Endometrium (tissue), 2 donors: ENCODE measurements around the gene SLC25A3.
"Not testable (repeated sequence)": the region's sequence is repeated elsewhere in the genome, so short reads cannot be mapped to it uniquely, and the experiment has no call there.

ENCODE experiments used
- FAIRE-seq: peaks from 2 replicates; lab custom pipeline; 2012; peaks lifted over from hg19 to GRCh38; lab: Jason Lieb, UNC
- donor health status: control.
- donor health status: control.

Gene SLC25A3

DNA sequence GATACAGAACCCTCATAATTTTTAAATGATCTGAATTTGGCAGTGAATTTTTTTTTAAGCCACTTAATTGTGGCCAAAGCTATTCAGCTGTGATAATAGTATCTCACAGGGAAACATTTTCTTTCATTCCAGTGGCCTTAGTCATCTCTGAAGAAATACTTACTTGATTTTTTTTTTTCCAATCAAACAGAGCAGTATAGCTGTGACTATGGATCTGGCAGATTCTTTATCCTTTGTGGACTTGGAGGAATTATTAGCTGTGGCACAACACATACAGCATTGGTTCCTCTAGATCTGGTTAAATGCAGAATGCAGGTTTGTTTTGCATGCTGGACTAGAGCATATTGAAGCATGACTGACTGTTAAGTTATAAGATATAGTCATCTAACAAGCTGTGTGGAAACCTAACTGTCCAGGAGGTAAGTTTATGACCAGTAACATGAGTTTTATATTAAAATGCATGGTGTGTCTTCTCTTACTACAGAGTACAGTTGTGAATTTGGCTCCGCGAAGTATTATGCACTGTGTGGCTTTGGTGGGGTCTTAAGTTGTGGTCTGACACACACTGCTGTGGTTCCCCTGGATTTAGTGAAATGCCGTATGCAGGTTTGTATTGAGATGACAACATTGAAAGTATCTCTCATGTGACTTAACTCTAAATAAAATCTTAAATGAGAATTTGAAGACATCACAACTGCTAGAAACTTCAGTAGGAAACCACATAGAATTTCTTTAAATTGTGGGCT is 1.9 kb downstream of the SLC25A3 start:
- FAIRE-seq, result no peak

DNA sequence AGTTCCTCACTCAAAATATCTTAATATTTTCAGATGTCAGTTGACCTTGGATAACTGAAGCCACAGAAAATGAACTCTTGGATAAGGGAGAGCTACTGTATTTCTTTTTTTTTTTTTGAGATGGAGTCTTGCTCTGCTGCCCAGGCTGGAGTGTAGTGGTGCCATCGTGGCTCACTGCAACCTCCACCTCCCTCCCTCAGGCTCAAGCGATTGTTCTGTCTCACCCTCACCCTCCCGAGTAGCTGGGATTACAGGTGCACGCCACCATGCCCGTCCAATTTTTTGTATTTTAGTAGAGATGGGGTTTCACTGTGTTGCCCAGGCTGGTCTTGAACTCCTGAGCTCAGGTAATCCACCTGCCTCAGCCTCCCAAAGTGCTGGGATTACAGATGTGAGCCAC is 3.8 kb downstream of the SLC25A3 start:
- not testable (repeated sequence) for FAIRE-seq

DNA sequence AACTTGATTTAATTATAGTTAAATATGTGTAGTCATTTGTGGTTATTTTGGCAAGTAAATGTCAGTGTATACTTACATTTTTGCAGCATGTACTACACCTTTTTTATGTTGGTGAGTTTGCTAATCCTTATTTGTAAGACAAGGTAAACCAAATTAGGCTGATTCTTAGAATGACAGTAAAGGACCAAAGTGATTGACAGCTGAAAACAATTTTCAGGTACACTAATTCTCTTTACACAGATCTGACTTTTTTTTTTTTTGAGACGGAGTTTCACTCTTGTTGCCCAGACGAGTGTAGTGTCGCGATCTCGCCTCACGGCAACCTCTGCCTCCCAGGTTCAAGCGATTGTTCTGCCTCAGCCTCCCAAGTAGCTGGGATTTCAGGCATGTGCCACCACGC is 8.4 kb downstream of the SLC25A3 start:
- no peak for FAIRE-seq

DNA sequence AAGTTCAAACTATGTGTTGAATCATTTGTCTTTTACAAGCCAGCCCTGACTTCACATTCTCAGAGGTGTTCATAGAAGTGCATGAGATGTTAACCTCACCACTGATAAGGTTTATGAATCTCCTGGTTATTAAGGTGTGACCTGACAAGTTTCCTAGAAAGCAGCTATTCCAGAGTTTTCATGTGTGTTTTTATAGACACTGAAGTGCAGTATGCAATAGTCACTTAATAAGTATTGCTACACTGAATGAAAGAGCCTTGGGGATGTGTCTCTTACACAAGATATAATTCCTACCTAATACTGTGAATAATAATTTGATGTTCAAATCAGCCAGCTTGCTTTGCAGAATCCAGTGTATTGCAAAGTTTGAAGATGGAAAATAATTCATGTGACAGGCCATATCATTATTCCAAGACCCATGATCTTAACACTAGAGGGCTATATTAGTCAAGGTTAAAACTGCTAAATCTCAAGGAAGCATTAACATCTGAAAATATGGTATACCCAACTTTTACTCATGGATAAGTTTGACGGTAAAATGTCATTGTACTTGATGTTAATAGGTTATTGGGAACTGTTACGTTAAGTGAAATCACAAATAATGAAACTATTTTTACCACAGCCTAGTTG is 13.0 kb downstream of the SLC25A3 start:
- no peak for FAIRE-seq

DNA sequence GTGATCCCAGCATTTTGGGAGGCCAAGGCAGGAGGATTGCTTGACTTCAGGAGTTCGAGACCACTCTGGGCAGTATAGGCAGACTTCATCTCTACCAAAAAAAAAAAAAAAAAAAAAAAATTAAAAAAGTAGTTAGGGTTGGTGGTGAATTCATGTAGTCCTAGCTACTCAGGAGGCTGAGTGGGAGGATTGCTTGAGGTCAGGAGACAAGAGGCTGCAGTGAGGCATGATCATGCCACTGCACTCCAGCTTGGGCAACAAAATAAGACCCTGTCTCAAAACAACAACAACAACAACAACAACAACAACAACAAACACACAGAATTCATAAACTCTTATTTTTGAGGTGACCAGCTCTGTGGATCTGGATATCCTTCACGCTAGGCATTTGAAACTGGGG is 17.1 kb downstream of the SLC25A3 start:
- FAIRE-seq, result no peak

DNA sequence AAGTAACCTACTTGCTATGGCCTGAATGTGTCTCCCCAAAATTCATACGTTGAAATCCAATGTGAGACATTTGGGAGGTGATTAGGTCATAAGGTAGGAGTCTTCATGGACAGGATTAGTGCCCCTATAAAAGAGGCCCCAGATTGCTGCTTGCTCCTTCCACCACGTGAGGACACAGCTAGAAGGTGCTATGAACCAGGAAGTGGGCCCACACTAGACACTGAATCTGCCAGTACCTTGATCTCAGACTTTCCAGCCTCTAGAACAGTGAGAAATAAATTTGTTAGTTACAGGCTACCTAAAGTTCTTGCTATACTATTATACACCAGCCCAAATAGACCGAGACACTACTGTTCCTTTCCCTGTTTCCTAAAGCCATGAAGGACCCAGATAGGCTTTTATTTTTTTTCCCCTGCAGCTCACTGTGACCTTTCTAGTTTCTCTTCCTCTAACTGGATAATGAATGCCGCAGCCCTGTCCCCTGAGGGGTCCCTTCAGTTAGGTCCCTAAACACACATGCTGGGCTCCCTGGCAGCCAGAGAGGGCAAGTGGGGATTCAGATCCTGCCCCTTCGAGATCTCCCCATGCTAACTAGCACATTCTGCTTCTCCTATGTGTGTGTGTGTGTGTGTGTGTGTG is 19.3 kb downstream of the SLC25A3 start:
- no peak for FAIRE-seq

DNA sequence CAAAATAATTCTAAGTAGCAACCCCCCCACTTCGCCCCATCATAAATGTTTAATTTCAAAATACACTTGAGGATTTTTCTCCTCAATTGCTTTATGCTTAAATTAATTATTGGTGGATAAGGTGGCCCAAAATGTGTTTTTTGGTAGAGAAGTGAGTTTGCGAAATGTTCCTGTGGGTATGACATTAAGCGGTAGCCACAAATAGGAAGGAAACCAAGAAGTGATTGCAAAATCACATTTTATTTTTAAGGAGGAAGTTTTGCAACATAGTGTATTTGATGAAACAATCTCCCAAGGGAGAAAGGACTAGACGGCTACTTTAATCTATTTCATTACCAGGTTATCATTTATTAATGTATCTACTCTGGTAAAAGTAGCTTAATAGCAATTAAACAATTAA is 25.5 kb downstream of the SLC25A3 start:
- FAIRE-seq, result no peak

DNA sequence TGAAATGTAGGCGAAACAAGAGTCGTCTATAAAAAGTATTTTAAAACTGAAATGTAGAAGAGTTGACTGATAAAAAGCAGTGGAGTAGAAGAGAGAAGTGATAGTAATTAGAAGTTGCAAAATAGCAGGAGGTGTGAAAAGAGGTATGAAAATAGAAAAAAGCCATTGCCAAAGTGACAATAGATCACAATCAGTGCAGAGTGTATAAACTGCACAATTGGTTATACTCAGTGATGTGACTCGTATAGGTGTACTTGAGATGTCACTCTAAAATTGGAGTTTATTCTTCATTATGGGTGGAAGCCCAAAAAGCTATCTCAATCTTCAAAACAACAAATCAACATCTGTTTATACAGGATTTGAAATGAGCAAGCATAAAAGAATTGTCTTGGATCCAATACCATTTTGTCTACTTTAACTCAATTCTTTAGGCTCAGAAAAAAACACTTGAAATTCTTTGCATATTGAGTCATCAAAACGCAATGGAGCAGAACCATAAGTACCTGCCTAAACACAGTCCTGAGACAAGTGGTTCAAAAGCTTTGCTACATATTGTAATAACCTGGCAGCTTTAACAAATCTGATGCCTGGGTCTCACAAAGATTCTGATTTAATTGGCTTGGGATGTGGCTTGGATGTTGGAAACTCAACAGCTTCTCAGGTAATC is 42.3 kb downstream of the SLC25A3 start:
- no peak for FAIRE-seq

DNA sequence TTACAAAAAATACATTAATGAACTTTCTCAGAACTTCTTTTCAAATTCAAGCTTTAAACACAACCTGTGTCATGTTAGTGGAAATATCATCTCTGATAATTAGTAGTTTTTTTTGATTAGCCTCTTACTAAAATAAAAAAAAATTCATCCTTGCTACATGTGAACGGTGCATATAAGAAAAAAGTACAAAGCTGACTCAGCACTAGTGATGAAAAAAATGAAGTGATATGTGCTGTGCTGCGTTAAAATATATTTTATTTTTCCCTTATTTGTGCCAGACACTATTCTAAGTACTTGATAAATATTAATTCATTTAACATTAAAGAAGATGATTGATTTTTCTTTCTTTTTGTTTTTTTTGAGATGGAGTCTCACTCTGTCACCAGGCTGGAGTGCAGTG is 43.6 kb downstream of the SLC25A3 start:
- no peak for FAIRE-seq

DNA sequence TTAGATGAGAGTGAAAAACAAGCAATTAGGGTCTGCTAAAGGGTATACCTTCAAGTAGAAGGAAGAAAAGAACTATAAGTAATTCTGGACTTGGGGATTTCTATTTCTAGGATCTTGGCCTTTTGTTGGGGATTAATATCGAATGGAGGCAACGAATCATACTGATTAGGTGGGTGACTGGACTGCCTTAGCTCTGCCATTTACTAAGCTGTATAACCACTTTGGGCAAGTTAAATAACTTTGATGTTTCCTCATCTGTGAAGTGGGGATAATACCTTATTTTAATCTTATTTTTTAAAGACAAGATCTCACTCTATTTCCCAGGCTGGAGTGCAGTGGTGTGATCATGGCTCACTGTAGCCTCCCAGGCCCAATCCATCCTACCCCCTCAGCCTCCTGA is 44.5 kb downstream of the SLC25A3 start:
- FAIRE-seq, result no peak

DNA sequence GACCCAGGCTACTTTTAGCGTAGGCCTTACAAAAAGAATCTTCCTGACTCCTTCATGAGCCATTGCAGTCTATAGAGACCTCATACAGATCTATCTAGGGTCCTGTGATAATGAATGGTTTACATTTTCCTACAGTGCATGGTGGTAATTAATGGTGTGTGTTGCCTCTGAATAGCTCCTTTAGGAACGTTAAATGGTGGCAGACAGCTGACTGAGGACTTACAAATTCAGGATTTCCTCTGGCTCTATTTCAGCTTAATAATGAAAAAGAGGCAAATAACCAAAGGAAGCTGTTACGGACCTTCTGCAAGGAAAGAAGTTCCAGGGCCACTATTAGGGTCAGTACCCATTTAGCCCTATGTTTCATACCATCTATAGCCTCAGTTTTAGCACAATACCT is 46.0 kb downstream of the SLC25A3 start:
- FAIRE-seq, result no peak

DNA sequence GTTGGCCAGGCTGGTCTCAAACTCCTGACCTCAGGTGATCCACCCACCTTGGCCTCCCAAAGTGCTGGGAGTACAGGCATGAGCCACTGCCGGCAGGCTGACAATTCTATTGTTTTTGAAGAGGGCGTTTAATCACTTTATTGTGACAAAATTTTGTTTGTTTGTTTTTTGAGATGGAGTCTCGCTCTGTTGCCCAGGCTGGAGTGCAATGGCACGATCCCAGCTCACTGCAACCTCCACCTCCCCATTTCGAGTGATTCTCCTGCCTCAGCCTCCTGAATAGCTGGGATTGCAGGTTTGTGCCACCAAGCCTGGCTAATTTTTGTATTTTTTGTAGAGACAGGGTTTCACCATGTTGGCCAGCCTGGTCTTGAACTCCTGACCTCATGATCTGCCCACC is 49.3 kb downstream of the SLC25A3 start:
- FAIRE-seq, result not testable (repeated sequence)

DNA sequence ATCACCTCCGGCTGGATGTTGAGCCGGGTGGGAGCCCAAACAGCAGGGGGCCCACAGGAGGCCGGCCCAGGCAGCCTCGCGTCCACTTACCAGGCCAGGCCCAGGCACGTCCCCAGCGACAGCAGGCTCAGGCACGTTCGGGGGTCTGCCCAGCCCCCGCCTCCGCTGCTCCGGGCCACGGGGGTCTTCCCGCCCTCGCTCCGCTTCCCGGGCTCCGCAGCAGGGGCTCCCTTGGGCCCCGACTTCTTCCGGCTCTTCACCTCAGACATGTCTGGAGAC is 50.9 kb downstream of the SLC25A3 start:
- FAIRE-seq, result no peak

DNA sequence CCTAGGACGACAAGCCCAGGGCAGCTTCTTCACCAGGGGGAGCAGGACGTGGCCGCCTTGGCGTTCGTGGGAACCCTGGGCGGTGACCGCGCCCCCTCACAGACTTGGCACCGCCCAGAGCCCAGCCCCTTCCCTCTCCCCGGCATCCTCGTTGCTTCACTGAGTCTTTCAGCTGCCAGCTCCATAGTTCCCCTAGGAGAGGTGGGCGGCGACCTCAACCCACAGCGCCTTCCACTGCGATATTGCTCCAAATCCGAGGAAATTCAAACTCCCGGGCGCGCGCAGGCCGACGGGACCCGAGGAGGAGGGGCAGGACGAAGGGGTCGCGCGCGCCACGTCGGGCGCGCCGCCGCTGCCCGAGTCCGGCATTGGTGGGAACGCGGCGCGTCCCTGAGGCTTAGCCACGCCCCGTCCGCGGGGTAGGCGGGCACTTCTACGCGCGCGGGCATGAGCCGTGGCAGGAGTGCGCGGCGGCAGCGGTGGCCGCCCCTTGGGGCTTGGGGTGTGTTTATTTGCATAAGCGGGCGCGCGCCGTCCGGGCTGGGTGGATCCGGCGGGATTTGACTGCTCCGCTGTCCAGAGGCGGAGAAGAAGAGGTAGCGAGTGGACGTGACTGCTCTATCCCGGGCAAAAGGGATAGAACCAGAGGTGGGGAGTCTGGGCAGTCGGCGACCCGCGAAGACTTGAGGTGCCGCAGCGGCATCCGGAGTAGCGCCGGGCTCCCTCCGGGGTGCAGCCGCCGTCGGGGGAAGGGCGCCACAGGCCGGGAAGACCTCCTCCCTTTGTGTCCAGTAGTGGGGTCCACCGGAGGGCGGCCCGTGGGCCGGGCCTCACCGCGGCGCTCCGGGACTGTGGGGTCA is 51.5 kb downstream of the SLC25A3 start, which contains the start of the genes APAF1 and IKBIP:
APAF1 (plus strand) TSS at position 579 of the 860 bp plus-strand sequence. CDS start 3,070 bp downstream, outside the sequence.
IKBIP (minus strand) TSS at position 77 of the 860 bp plus-strand sequence. CDS start 87 bp downstream, outside the sequence.
- FAIRE-seq, result no peak

DNA sequence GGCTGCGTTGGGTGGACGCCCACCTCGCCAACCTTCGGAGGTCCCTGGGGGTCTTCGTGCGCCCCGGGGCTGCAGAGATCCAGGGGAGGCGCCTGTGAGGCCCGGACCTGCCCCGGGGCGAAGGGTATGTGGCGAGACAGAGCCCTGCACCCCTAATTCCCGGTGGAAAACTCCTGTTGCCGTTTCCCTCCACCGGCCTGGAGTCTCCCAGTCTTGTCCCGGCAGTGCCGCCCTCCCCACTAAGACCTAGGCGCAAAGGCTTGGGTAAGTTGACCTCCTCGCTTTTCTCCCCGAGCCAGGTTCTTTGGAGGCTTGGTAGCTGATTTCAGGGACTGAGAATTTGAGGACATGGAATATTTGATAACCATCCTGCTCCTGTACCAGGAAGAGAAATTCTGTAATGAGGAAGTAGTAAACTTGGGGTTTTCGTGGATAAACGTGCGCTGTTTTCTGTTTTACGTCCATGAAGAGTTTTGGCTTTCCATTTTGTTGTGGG is 52.1 kb downstream of the SLC25A3 start:
- FAIRE-seq, result no peak

DNA sequence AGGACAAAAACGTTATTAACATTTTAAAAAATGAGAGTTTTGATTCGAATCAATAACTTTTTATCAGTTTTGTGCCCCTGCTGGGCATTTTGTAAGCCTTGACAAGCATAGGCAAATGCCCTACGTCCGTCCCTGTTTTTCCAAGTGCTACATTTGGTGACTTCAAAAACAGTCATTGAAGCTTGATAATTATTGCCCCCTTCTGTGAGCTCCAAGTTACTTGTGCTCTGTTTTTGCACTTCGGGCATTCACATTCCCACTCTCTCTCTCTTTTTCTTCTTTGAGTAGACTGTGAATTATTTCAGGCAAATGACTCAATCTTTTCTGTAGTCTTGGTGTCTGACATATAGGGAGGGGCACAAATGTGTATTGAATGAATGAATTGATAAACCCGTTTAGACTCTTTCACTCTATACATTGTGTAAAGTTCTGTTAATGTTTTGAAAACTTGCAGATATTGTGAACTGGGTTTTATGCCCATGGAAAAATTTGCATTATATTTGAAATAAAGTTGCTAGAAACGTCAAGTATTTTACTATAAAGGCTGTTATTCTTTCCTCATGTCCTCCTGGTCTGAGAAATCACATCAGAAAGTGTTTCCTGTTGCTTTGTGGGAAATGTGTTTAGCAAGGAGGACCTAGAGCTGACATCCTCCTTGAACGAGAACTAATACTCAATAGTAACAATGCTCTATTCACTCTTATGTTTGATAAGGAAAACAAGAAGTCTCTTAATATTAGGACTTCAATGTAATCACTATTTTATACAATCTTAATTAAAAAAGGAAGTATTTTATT is 53.0 kb downstream of the SLC25A3 start:
- no peak for FAIRE-seq

DNA sequence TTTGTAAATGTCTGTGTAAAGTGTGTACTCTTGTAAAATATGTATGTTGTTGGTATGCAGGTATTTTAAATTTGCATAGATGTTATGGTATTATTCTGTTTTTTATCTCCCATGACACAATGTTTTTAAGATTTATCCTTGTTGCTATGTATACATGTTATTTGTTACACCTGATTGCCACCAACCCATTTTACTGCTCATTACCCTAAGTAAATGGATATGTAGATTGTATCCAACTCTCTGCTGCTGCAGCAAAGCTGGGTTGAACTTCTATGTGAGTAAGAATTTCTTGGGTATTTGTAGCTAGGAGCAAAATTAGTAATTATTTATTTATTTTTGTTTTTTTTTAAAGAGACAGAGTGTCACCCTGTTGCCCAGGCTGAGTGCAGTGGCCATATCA is 57.8 kb downstream of the SLC25A3 start:
- FAIRE-seq, result no peak

DNA sequence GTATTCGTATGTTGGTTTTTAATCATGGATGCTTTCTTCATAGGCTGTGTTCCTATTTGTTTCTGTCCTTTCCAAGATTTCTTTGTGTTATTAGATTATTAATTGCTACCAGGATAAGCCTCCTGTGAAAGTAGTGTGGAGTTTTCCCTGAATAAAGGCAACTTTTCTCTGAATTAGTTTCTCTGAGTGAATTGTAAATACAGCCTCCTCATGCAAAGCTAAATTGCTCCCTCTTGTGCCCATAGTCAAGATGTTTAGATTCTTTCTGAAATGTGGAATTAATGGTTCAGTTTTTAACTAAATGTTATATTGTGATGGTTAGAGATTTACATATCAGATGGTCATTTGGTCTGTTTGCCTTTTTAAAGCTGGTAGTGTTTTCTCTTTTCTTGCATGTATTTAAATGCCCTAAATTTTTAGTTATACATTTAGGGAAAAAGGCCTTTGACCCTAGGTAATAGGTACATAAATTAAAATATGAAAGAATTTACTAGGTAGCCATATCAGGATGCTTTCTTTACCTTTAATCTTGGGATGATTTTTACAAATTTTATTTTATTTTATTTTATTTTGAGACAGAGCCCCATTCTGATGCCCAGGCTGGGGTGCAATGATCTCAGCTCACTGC is 60.5 kb downstream of the SLC25A3 start:
- peak; percentile 85 for FAIRE-seq
